Measurements from ENCODE around the gene INHBA. TPM values are rescaled to one million over a fixed set of nuclear protein-coding genes. Genes with fewer than 3 reads are reported as not detected.
A peak's percentile ranks its signal among the peaks of the same experiment; 100 is the strongest.

The INHBA gene
- total RNA-seq, 1 experiment from 2014 or later, result 1.7 TPM

GRCh38 chr7:41701068-41701941, 1.6 kb downstream of the INHBA start:
- Histone ChIP-seq H2BK15ac (ENCODE audit: low read depth, low read length) (no peak overlapping the region), H3K4me2 (ENCODE audit: insufficient read depth, insufficient read length, low read length) (peak overlapping the region; percentile 96), H2AK5ac (ENCODE audit: insufficient read length, low read length) (no peak overlapping the region), H3K4ac (ENCODE audit: low read depth, low read length) (no peak overlapping the region), H2BK20ac (ENCODE audit: low read depth, low read length, poor library complexity, severe bottlenecking) (no peak overlapping the region), H3K79me1 (ENCODE audit: insufficient read depth, low read depth, low read length, poor library complexity, severe bottlenecking) (no peaks in the 10 kb centered on the region), H3K18ac (ENCODE audit: insufficient read length, low read depth, low read length) (no peak overlapping the region), H3K9me3 (ENCODE audit: control insufficient read depth, low read depth, low read length) (no peaks in the 10 kb centered on the region), H2BK120ac (ENCODE audit: low read depth, low read length, poor library complexity, severe bottlenecking) (no peak overlapping the region), H3K4me1 (ENCODE audit: insufficient read depth, low read length) (peaks cover 8% of the 10 kb centered on the region; the same call in 1 of the 2 replicates), H3K27ac (ENCODE audit: insufficient read length, low read depth, low read length) (no peak overlapping the region), H3K79me2 (ENCODE audit: insufficient read depth, low read length) (no peaks in the 10 kb centered on the region), H3K9ac (ENCODE audit: extremely low read depth, insufficient read length, low read length) (no peak overlapping the region), H2AFZ (ENCODE audit: low read length) (no peak overlapping the region), H2BK5ac (ENCODE audit: insufficient read length, low read length) (no peak overlapping the region), H3K56ac (ENCODE audit: insufficient read length, low read depth, low read length) (no peak overlapping the region), H3T11ph (ENCODE audit: low read length) (no peak overlapping the region), H3K27me3 (ENCODE audit: insufficient read depth, low read length) (peaks cover 5% of the 10 kb centered on the region; the same call in 1 of the 2 replicates), H3K14ac (ENCODE audit: insufficient read depth, low read length) (no peak overlapping the region), H3K23ac (ENCODE audit: insufficient read length, low read depth, low read length) (no peak overlapping the region), H2BK12ac (ENCODE audit: insufficient read length, low read depth, low read length) (no peak overlapping the region), H4K8ac (replicated peaks; ENCODE audit: insufficient read length, low read depth, low read length) (no peak overlapping the region), H4K91ac (ENCODE audit: insufficient read length, low read depth, low read length) (no peak overlapping the region), H4K20me1 (ENCODE audit: control insufficient read depth, insufficient read depth, insufficient read length) (no peaks in the 10 kb centered on the region), H3K23me2 (ENCODE audit: insufficient read length, low read depth, low read length, poor library complexity, severe bottlenecking) (peaks cover 28% of the 10 kb centered on the region), H4K5ac (ENCODE audit: insufficient read length, low read depth, low read length) (no peak overlapping the region)
- DNase-seq, result no peak
- TF ChIP-seq CTCF (conservative IDR thresholded peaks at IDR 0.05), result no peak
- peaks cover 75% of the 10 kb centered on the region in 2 experiments for H3K4me1 Mint-ChIP-seq
- peaks cover 41% of the 10 kb centered on the region for H3K27me3 Mint-ChIP-seq (ENCODE audit: low read depth)
- H3K4me3 Mint-ChIP-seq, result peak overlapping the region; percentile 78 to 81
- no peaks in the 10 kb centered on the region for H3K36me3 Mint-ChIP-seq (ENCODE audit: insufficient read depth in 1 of 3, low read depth in 3 of 3)
- H3K9me3 Mint-ChIP-seq, result no peaks in the 10 kb centered on the region; a peak in 1 of 5 replicates
- H3K27ac Mint-ChIP-seq, result no peak overlapping the region
- WGBS (ENCODE audit: extremely low coverage, insufficient read length, low lambda C conversion rate), result no CpG with 5 or more reads among the region's 13 CpGs
